K562 (cell line): Measurements from ENCODE around the gene OMA1. TPM values are rescaled to one million over a fixed set of nuclear protein-coding genes. Genes with fewer than 3 reads are reported as not detected.

Source experiments
- ATAC-seq: fragments of 200-7000 bp; cut with Tn5 transposase; 3 replicates; pipeline ENCODE4 v1.9.1; 2020; ENCODE audit warnings: moderate library complexity
- BruUV-seq: library from RNA; stranded (reverse); fragments of 400-500 nt; replicated peaks from 2 replicates; lab custom pipeline; 2021; lab: Mats Ljungman, UMichigan
- CTCF ChIA-PET: fragments of 300-600 bp; formaldehyde crosslinking; extraction: SDS; loops from one replicate; lab custom pipeline; 2021; ENCODE audit warnings: low intra/inter-chr PET ratio; lab: Yijun Ruan, JAX
- POLR2A ChIA-PET: fragments of 300-600, 350-650 bp; sonication (Branson Sonifier 250); formaldehyde crosslinking; extraction: SDS; loops from one replicate; lab custom pipeline; 2021; ENCODE audit warnings: antibody characterized with exemption, inconsistent platforms; lab: Yijun Ruan, JAX
- DNase-seq, 4 experiments: peaks; one replicate each; pipeline versions ENCODE4 v3.0.0 to v3.0.0-alpha.2; 2011 to 2018; ENCODE audit warnings: low spot score in 3 of 4, mixed read lengths in 3 of 4; ENCODE audit errors: extremely low read depth in 1 of 4
- FAIRE-seq: peaks from 2 replicates; lab custom pipeline; 2011; peaks lifted over from hg19 to GRCh38; lab: Jason Lieb, UNC
- H2AFZ ChIP-seq: 2 replicates; pipeline ENCODE4 v1.6.0; 2011; ENCODE audit warnings: low read depth, low read length, control low read depth, inconsistent platforms
- H3K27ac ChIP-seq: fragments of 200-600 bp; 3 replicates; pipeline ENCODE4 v1.8.0; 2011; ENCODE audit warnings: low read depth, mild to moderate bottlenecking, control low read depth, inconsistent platforms, low read length, moderate library complexity, mixed read lengths; ENCODE audit errors: extremely low read depth
- H3K27me3 ChIP-seq, 2 experiments: fragments of 300-600 bp in 1 of 2; 2 replicates in 1 of 2; 3 replicates in 1 of 2; pipeline versions ENCODE4 v1.6.0 to v1.8.0; 2011; ENCODE audit warnings: inconsistent platforms in 2 of 2, low read length in 2 of 2, mild to moderate bottlenecking in 1 of 2, mixed read lengths in 1 of 2, moderate library complexity in 1 of 2; ENCODE audit not compliant: control insufficient read depth in 2 of 2, insufficient read depth in 2 of 2
- H3K36me3 ChIP-seq: fragments of 300-600 bp; 3 replicates; pipeline ENCODE4 v1.8.0; 2011; ENCODE audit warnings: mild to moderate bottlenecking, low read length, inconsistent platforms; ENCODE audit not compliant: control insufficient read depth, insufficient read depth
- H3K4me1 ChIP-seq, 2 experiments: fragments of 200-600 bp in 1 of 2; replicated peaks in 1 of 2; 2 replicates in 1 of 2; 3 replicates in 1 of 2; pipeline versions ENCODE4 v1.5.1 to v1.8.0; 2011; ENCODE audit warnings: inconsistent platforms in 2 of 2, low read length in 2 of 2, mild to moderate bottlenecking in 1 of 2, mixed read lengths in 1 of 2, moderate library complexity in 1 of 2; ENCODE audit not compliant: control insufficient read depth in 2 of 2, insufficient read depth in 2 of 2
- H3K4me2 ChIP-seq: 2 replicates; pipeline ENCODE4 v1.6.1; 2011; ENCODE audit warnings: low read length, control low read depth, inconsistent platforms, mixed read lengths; ENCODE audit not compliant: insufficient read depth
- H3K4me3 ChIP-seq: fragments of 200-600 bp; sonication (generic), shearing (Covaris generic); 2 replicates; pipeline ENCODE4 v1.5.1; 2016; ENCODE audit warnings: control low read depth, inconsistent platforms
- H3K79me2 ChIP-seq: fragments of 200-600 bp; 3 replicates; pipeline ENCODE4 v1.8.0; 2011; ENCODE audit warnings: low read length, inconsistent platforms; ENCODE audit not compliant: control insufficient read depth, insufficient read depth
- H3K9ac ChIP-seq, 2 experiments: 2 replicates each; pipeline versions ENCODE4 v1.6.0 to v1.6.1; 2011; ENCODE audit warnings: low read depth in 2 of 2, low read length in 2 of 2, control low read depth in 1 of 2, inconsistent platforms in 1 of 2, mild to moderate bottlenecking in 1 of 2, mixed read lengths in 1 of 2; ENCODE audit not compliant: insufficient read depth in 1 of 2
- H3K9me1 ChIP-seq: one replicate; pipeline ENCODE4 v1.6.0; 2011; ENCODE audit warnings: inconsistent platforms, mild to moderate bottlenecking, low read length, moderate library complexity; ENCODE audit not compliant: control insufficient read depth, insufficient read depth
- H3K9me3 ChIP-seq: replicated peaks from 2 replicates; pipeline ENCODE4 v1.5.1; 2011; ENCODE audit warnings: low read depth, low read length, inconsistent platforms; ENCODE audit not compliant: control insufficient read depth, insufficient read depth
- H4K20me1 ChIP-seq: replicated peaks from 2 replicates; pipeline ENCODE4 v1.6.1; 2011; ENCODE audit warnings: low read length, inconsistent platforms, mixed read lengths; ENCODE audit not compliant: control insufficient read depth, insufficient read depth
- BMI1 ChIP-seq: fragments of 150-350 bp; IDR thresholded peaks from 2 replicates; pipeline ENCODE4 v1.6.1; 2014; ENCODE audit warnings: low read length
- HNRNPH1 ChIP-seq: fragments of 200-400 bp; formaldehyde crosslinking; optimal IDR thresholded peaks from 2 replicates; pipeline ENCODE3; 2017; ENCODE audit warnings: low read depth, mild to moderate bottlenecking, low read length, moderate library complexity
- HNRNPL ChIP-seq: fragments of 200-400 bp; formaldehyde crosslinking; IDR thresholded peaks from 2 replicates; pipeline ENCODE4 v1.6.1; 2017; ENCODE audit warnings: low read depth, mild to moderate bottlenecking, low read length
- MAFF ChIP-seq: IDR thresholded peaks from 2 replicates; pipeline ENCODE4 v1.6.1; 2012; ENCODE audit warnings: low read length, improper control_type of control experiment
- MAFG ChIP-seq: fragments of 450-650 bp; conservative IDR thresholded peaks from 2 replicates; pipeline ENCODE4 v1.6.1; 2016; ENCODE audit warnings: missing genetic modification characterization, missing compliant biosample characterization
- MCM3 ChIP-seq: fragments of 450-650 bp; IDR thresholded peaks from 2 replicates; pipeline ENCODE4 v1.6.1; 2016
- MYC ChIP-seq, 2 experiments: fragments of 250-450 bp in 1 of 2; sonication (Bioruptor Pico) in 1 of 2; IDR thresholded peaks; 2 replicates each; pipeline versions ENCODE4 v1.5.1 to v1.6.1; 2012 to 2021; ENCODE audit warnings: low read depth in 2 of 2, borderline replicate concordance in 1 of 2, improper control_type of control experiment in 1 of 2, low read length in 1 of 2, mild to moderate bottlenecking in 1 of 2, moderate library complexity in 1 of 2
- NCOR1 ChIP-seq: fragments of 450-650 bp; IDR thresholded peaks from 2 replicates; pipeline ENCODE4 v1.6.1; 2016; ENCODE audit warnings: mild to moderate bottlenecking, moderate library complexity
- NFE2 ChIP-seq: IDR thresholded peaks from 2 replicates; pipeline ENCODE4 v1.6.1; 2014; ENCODE audit warnings: antibody characterized with exemption, low read depth
- NFYB ChIP-seq: IDR thresholded peaks from 2 replicates; pipeline ENCODE4 v1.6.1; 2011; ENCODE audit warnings: mild to moderate bottlenecking, moderate library complexity; ENCODE audit not compliant: insufficient read length; ENCODE audit errors: extremely low read depth
- NONO ChIP-seq, 2 experiments: fragments of 200-400 bp in 1 of 2; fragments of 450-650 bp in 1 of 2; formaldehyde crosslinking in 1 of 2; IDR thresholded peaks; 2 replicates each; pipeline ENCODE4 v1.6.1; 2017; ENCODE audit warnings: low read depth in 2 of 2, mild to moderate bottlenecking in 2 of 2, moderate library complexity in 2 of 2, low read length in 1 of 2
- SMAD1 ChIP-seq: fragments of 150-350 bp; IDR thresholded peaks from 2 replicates; pipeline ENCODE4 v1.6.1; 2014; ENCODE audit warnings: low read length, low read depth; ENCODE audit not compliant: partially characterized antibody
- STAT5B ChIP-seq: fragments of 250-450 bp; sonication (Bioruptor Pico); IDR thresholded peaks from 2 replicates; pipeline ENCODE4 v1.8.0; 2021; ENCODE audit warnings: mild to moderate bottlenecking, inconsistent platforms
- TAL1 ChIP-seq: fragments of 450-650 bp; IDR thresholded peaks from 2 replicates; pipeline ENCODE4 v1.6.1; 2016; ENCODE audit warnings: mild to moderate bottlenecking
- THRAP3 ChIP-seq: fragments of 450-650 bp; IDR thresholded peaks from 2 replicates; pipeline ENCODE4 v1.6.1; 2016; ENCODE audit warnings: mild to moderate bottlenecking, inconsistent platforms, borderline replicate concordance
- TSHZ1 ChIP-seq: fragments of 250-450 bp; sonication (Bioruptor Pico); IDR thresholded peaks from 2 replicates; pipeline ENCODE4 v1.4.0; 2020; ENCODE audit warnings: mild to moderate bottlenecking, moderate library complexity
- U2AF2 ChIP-seq: fragments of 200-400 bp; formaldehyde crosslinking; optimal IDR thresholded peaks from 2 replicates; pipeline ENCODE3; 2017; ENCODE audit warnings: low read depth, mild to moderate bottlenecking, low read length
- USF2 ChIP-seq: sonication (generic); formaldehyde crosslinking; IDR thresholded peaks from 2 replicates; pipeline ENCODE4 v1.5.0; 2020; ENCODE audit warnings: missing genetic modification reagents
- XRCC3 ChIP-seq: fragments of 450-650 bp; IDR thresholded peaks from 2 replicates; pipeline ENCODE4 v1.6.1; 2017; ENCODE audit warnings: mild to moderate bottlenecking, moderate library complexity
- ZNF347 ChIP-seq: fragments of 450-650 bp; formaldehyde crosslinking; IDR thresholded peaks from 2 replicates; pipeline ENCODE4 v1.4.0; 2020; ENCODE audit warnings: low read depth, mild to moderate bottlenecking, moderate library complexity
- in situ Hi-C: fragments of 300-500 bp; cut with MboI; formaldehyde crosslinking; loops from 4 replicates; pipeline ENCODE4 v1.15.0; 2018; ENCODE audit warnings: inconsistent platforms, mixed read lengths
- intact Hi-C: fragments of 100-400 bp; cut with micrococcal nuclease; formaldehyde crosslinking; loops from 2 replicates; pipeline ENCODE4 v1.14.2; 2022
- polyA plus RNA-seq, 8 experiments: library from polyadenylated mRNA; depleted of rRNA in 4 of 8; stranded (reverse) in 5 of 8; unstranded in 3 of 8; fragments of >200 nt; fragmentation: Nextera tagmentation in 2 of 8; fragmentation: Illumina TruSeq in 1 of 8; extraction: Ambion mirVana in 2 of 8; extraction: Trizol in 1 of 8; gene quantifications; 2 replicates each; pipeline versions ENCODE4 v1.2.1 to v1.2.3, GENCODE V29; 2011 to 2014; ENCODE audit warnings: inconsistent platforms in 1 of 8, missing spikeins in 1 of 8
- total RNA-seq, 7 experiments: library from RNA; depleted of rRNA in 6 of 7; stranded (reverse); fragments of >200 nt in 6 of 7; fragmentation: Illumina TruSeq in 2 of 7; extraction: Trizol in 2 of 7; gene quantifications; 2 replicates each; pipeline versions ENCODE4 v1.2.1 to v1.2.3, GENCODE V29; 2011 to 2021; ENCODE audit warnings: low replicate concordance in 1 of 7

Gene OMA1
- total and polyA plus RNA-seq, 9 of the 15 experiments (the other 6 are each of a cell fraction or from before 2014, with no cell fraction given) = 16.6 to 51.5 (median 33.5) TPM

GRCh38 chr1:58590019-58590418 is 43.5 kb upstream of the OMA1 start:
- Histone ChIP-seq H3K9ac (no peak overlapping the region), H3K36me3 (no peaks in the 10 kb centered on the region), H3K79me2 (no peaks in the 10 kb centered on the region), H4K20me1 (no peaks in the 10 kb centered on the region; the same call in 1 of the 2 replicates), H3K4me3 (no peak overlapping the region), H3K9me1 (no peaks in the 10 kb centered on the region), H3K9me3 (no peaks in the 10 kb centered on the region), H3K27me3 (peaks cover 3 to 10% of the 10 kb centered on the region in 2 experiments; a peak in 3 of 5 replicates), H2AFZ (no peak overlapping the region)
- POLR2A ChIA-PET = interaction anchor here (0.6 to 2.4 kb wide), 2 partner anchors 21 to 23 kb away, joined by 3 to 5 read pairs; no protein-coding TSS in a partner anchor
- DNase-seq (no peak), ATAC-seq (no peak), FAIRE-seq (no peak)
- intact Hi-C loops = no loop called here
- in situ Hi-C loops = no loop called here
- no TSS peak for BruUV-seq
- TF ChIP-seq USF2 (CRISPR knock-in tag) = no peak
- no peak for TF ChIP-seq MAFG (tag)
- TF ChIP-seq BMI1 = no peak
- TF ChIP-seq NCOR1 = no peak
- no peak for TF ChIP-seq NFYB
- TF ChIP-seq TAL1 = no peak
- no peak for TF ChIP-seq MCM3
- no peak for TF ChIP-seq SMAD1
- no peak for TF ChIP-seq MAFF
- TF ChIP-seq NFE2 = no peak
- TF ChIP-seq HNRNPL = no peak
- TF ChIP-seq HNRNPH1 = no peak
- no peak for TF ChIP-seq U2AF2
- TF ChIP-seq THRAP3 = no peak
- TF ChIP-seq NONO (IDR thresholded peaks at IDR 0.05; ENCODE audit: low read depth in 2 of 2, low read length in 1 of 2) = no peak
- TF ChIP-seq MYC (IDR thresholded peaks at IDR 0.05; ENCODE audit: low read depth, low read length) = no peak
- no peak for TF ChIP-seq MYC (CRISPR knock-in tag; IDR thresholded peaks at IDR 0.05; ENCODE audit: borderline replicate concordance, low read depth)
- TF ChIP-seq TSHZ1 = no peak
- no peak for TF ChIP-seq ZNF347 (CRISPR knock-in tag)
- no peak for TF ChIP-seq XRCC3
- TF ChIP-seq STAT5B (CRISPR knock-in tag) = no peak
- TF ChIP-seq, all 486 proteins: peak for 0
- H3K27ac ChIP-seq = no peak overlapping the region
- H3K4me2 ChIP-seq = no peak overlapping the region
- peaks cover 0 to 2% of the 10 kb centered on the region in 2 experiments; a peak in 1 of 5 replicates for H3K4me1 ChIP-seq
- CTCF ChIA-PET = no interaction called here
